A549 (cell line): ENCODE measurements around the gene AIF1. TPM values are rescaled to one million over a fixed set of nuclear protein-coding genes. Genes with fewer than 3 reads are reported as not detected.

ENCODE experiments used
- ATAC-seq, 2 experiments: fragments of 200-7000 bp in 1 of 2; fragments of >200 bp in 1 of 2; cut with Nextera tagmentation in 1 of 2; cut with Tn5 transposase in 1 of 2; 3 replicates each; pipeline versions ENCODE4 v1.8.0 to v1.9.1; 2018 to 2020; ENCODE audit warnings: mild to moderate bottlenecking in 1 of 2, moderate library complexity in 1 of 2
- CTCF ChIA-PET: fragments of 300-600 bp; sonication (Branson Sonifier 250); formaldehyde crosslinking; extraction: SDS; loops from one replicate; lab custom pipeline; 2021; ENCODE audit warnings: antibody characterized with exemption, inconsistent platforms; lab: Yijun Ruan, JAX
- POLR2A ChIA-PET: fragments of 350-600 bp; formaldehyde crosslinking; extraction: SDS; loops from one replicate; lab custom pipeline; 2021; ENCODE audit warnings: antibody characterized with exemption, inconsistent platforms; lab: Yijun Ruan, JAX
- DNase-seq, 2 experiments: peaks; one replicate each; pipeline versions ENCODE4 v3.0.0 to v3.0.0-alpha.2; 2011 to 2016; ENCODE audit warnings: low read depth in 1 of 2, low spot score in 1 of 2
- FAIRE-seq: peaks from 2 replicates; lab custom pipeline; 2011; peaks lifted over from hg19 to GRCh38; lab: Jason Lieb, UNC
- H3K27ac ChIP-seq, 2 experiments: fragments of >200 bp; sonication (Bioruptor Twin); formaldehyde crosslinking; 3 replicates each; pipeline ENCODE4 v1.5.1; 2016 to 2017
- H3K4me1 ChIP-seq: fragments of >200 bp; sonication (Bioruptor Twin); formaldehyde crosslinking; 3 replicates; pipeline ENCODE4 v1.6.1; 2016
- H3K4me2 ChIP-seq: fragments of >200 bp; sonication (Bioruptor Twin); formaldehyde crosslinking; 3 replicates; pipeline ENCODE4 v1.6.1; 2016
- H3K4me3 ChIP-seq: fragments of >200 bp; sonication (Bioruptor Twin); formaldehyde crosslinking; 3 replicates; pipeline ENCODE4 v1.5.1; 2016
- H3K9me3 ChIP-seq: fragments of >200 bp; sonication (Bioruptor Twin); formaldehyde crosslinking; 3 replicates; pipeline ENCODE4 v1.6.1; 2016
- BHLHE40 ChIP-seq: IDR thresholded peaks from 2 replicates; pipeline ENCODE4 v1.6.1; 2012; ENCODE audit warnings: low read depth, low read length, inconsistent platforms
- CBX2 ChIP-seq: fragments of 200-600 bp; sonication (generic); IDR thresholded peaks from 2 replicates; pipeline ENCODE4 v1.6.1; 2016; ENCODE audit warnings: low read depth, mild to moderate bottlenecking, borderline replicate concordance
- EHF ChIP-seq: fragments of 250-450 bp; sonication (Bioruptor Pico); IDR thresholded peaks from 2 replicates; pipeline ENCODE4 v1.5.0; 2020; ENCODE audit warnings: mild to moderate bottlenecking
- FOXS1 ChIP-seq: fragments of 250-450 bp; sonication (Bioruptor Pico); IDR thresholded peaks from 2 replicates; pipeline ENCODE4 v1.5.0; 2020; ENCODE audit warnings: mild to moderate bottlenecking, moderate library complexity
- HDAC2 ChIP-seq: fragments of 200-600 bp; sonication (generic); IDR thresholded peaks from 2 replicates; pipeline ENCODE4 v1.6.1; 2016
- HEYL ChIP-seq: fragments of 250-450 bp; sonication (Bioruptor Pico); IDR thresholded peaks from 2 replicates; pipeline ENCODE4 v1.8.0; 2021; ENCODE audit warnings: mild to moderate bottlenecking, moderate library complexity
- HOXA7 ChIP-seq: fragments of 250-450 bp; sonication (Bioruptor Pico); IDR thresholded peaks from 2 replicates; pipeline ENCODE4 v1.5.0; 2020; ENCODE audit warnings: mild to moderate bottlenecking, moderate library complexity
- JUN ChIP-seq, 2 experiments: fragments of >200 bp; sonication (Bioruptor Twin); formaldehyde crosslinking; IDR thresholded peaks; 2 replicates in 1 of 2; 3 replicates in 1 of 2; pipeline ENCODE4 v1.6.1; 2016 to 2017
- MAZ ChIP-seq: fragments of 150-350 bp; IDR thresholded peaks from 2 replicates; pipeline ENCODE4 v1.6.1; 2014; ENCODE audit warnings: antibody characterized with exemption, low read depth, low read length, borderline replicate concordance
- MYC ChIP-seq: IDR thresholded peaks from 2 replicates; pipeline ENCODE4 v1.6.1; 2012; ENCODE audit warnings: mild to moderate bottlenecking, inconsistent platforms, low read length, improper control_type of control experiment, borderline replicate concordance
- NPAS2 ChIP-seq: fragments of 250-450 bp; sonication (Bioruptor Pico); IDR thresholded peaks from 2 replicates; pipeline ENCODE4 v1.8.0; 2022; ENCODE audit warnings: mild to moderate bottlenecking, moderate library complexity, borderline replicate concordance
- NR3C1 ChIP-seq: fragments of >200 bp; sonication (Bioruptor Twin); formaldehyde crosslinking; IDR thresholded peaks from 3 replicates; pipeline ENCODE4 v1.6.1; 2017
- PBX3 ChIP-seq: IDR thresholded peaks from 2 replicates; pipeline ENCODE4 v1.6.1; 2012
- PHF8 ChIP-seq: fragments of 200-600 bp; sonication (generic); IDR thresholded peaks from 2 replicates; pipeline ENCODE4 v1.6.1; 2016; ENCODE audit warnings: low read depth, mild to moderate bottlenecking, antibody characterized with exemption, moderate library complexity, borderline replicate concordance
- POLR2A ChIP-seq: IDR thresholded peaks from 2 replicates; pipeline ENCODE4 v1.6.1; 2012; ENCODE audit warnings: mild to moderate bottlenecking, low read length
- POLR2AphosphoS2 ChIP-seq: conservative IDR thresholded peaks from 2 replicates; pipeline ENCODE4 v1.6.1; 2012; ENCODE audit warnings: low read length, improper control_type of control experiment, inconsistent platforms
- REST ChIP-seq: fragments of 200-600 bp; sonication (generic); IDR thresholded peaks from 2 replicates; pipeline ENCODE4 v1.6.1; 2016; ENCODE audit warnings: antibody characterized with exemption, mild to moderate bottlenecking, moderate library complexity
- RNF2 ChIP-seq: fragments of 200-600 bp; sonication (generic); IDR thresholded peaks from 2 replicates; pipeline ENCODE4 v1.6.1; 2016; ENCODE audit warnings: low read depth, mild to moderate bottlenecking, antibody characterized with exemption, moderate library complexity, borderline replicate concordance
- ZC3H11A ChIP-seq: fragments of 450-650 bp; IDR thresholded peaks from 2 replicates; pipeline ENCODE4 v1.6.1; 2014; ENCODE audit warnings: antibody characterized with exemption, mild to moderate bottlenecking
- WGBS: methylation state at CpG from one replicate; pipeline ENCODE4 v1.1.6; 2017; ENCODE audit errors: missing lambda C conversion rate; 5-methylcytosine and 5-hydroxymethylcytosine counted together
- polyA plus RNA-seq, 4 experiments: library from polyadenylated mRNA; depleted of rRNA in 3 of 4; stranded (reverse); fragments of >200 nt; fragmentation: RNase III in 1 of 4; extraction: RNeasy Plus Mini Kit Qiagen cat#74134 plus additional on column Dnase treatment in 1 of 4; gene quantifications; 2 replicates in 3 of 4; 3 replicates in 1 of 4; pipeline ENCODE4 v1.2.3, GENCODE V29; 2011 to 2017
- TF ChIP-seq, protein P1 (sequence below): IDR thresholded peaks from 2 replicates; pipeline ENCODE4 v1.6.1; 2012; ENCODE audit warnings: low read depth, borderline replicate concordance
- TF ChIP-seq, protein P2 (sequence below): fragments of >200 bp; sonication (Bioruptor Twin); formaldehyde crosslinking; IDR thresholded peaks from 2 replicates; pipeline ENCODE4 v1.6.1; 2016

The AIF1 gene
- polyA plus RNA-seq, 2 of the 4 experiments (the other 2 are of a cell fraction), result not detected

DNA sequence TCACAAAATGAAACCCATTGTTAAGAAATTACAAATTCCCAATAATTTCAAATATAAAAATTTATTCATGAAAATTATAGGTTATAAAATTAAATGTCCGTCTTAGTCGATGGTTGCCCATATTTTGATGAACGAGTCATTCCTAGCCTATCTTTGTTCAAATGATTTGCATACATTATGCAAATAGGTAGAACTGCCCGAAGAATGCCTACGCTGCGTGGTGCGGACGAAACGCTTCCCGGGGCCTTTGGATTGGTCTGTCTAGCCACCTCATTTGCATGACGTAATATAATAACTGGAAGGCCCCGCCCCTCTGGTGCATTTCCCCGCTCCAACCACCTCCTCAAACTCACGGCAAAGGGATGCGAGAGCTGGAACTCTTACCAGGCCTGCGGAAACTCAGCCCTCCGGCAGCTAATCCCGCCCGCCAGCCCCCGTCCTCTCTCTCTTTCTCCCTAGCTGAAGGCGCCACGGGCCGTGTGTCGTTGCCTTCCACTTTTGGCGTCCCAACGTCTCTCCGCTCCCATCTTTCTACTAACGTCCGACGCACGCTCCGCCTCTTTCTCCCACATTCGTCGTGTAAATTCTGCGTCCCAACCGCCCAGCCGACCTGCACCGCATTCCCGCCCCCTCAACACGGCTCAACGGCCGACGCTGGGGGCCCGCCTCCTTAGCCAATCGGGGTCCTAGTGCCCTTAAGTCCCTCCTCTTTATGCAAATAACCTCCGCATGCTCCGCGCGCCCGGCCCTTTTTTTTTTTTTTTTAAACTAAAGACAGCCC lies 5.0 kb downstream of the AIF1 start (continued):
- peak; percentile 74; the same call in 1 of the 2 replicates for TF ChIP-seq PHF8
- TF ChIP-seq PBX3, result no peak
- TF ChIP-seq, protein P1, sequence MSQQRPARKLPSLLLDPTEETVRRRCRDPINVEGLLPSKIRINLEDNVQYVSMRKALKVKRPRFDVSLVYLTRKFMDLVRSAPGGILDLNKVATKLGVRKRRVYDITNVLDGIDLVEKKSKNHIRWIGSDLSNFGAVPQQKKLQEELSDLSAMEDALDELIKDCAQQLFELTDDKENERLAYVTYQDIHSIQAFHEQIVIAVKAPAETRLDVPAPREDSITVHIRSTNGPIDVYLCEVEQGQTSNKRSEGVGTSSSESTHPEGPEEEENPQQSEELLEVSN, result peak; percentile 94

- WGBS, result under 1% methylated on average over 22 of the region's 67 CpGs
- ChIA-PET POLR2A (interaction anchor here (0.7 to 1.7 kb wide), 4 partner anchors 14 to 80 kb away, joined by 3 to 8 read pairs (median 6); partner anchors contain the start of genes DDX39B and NFKBIL1), CTCF (interaction anchor here (0.6 to 1.4 kb wide), 2 partner anchors 152 to 349 kb away, joined by 3 read pairs; no protein-coding TSS in a partner anchor)
- DNase-seq (peak in 1 of 2 experiments; percentile 76), FAIRE-seq (no peak), ATAC-seq (peak; percentile 83 to 86)
- Histone ChIP-seq H3K9me3 (no peaks in the 10 kb centered on the region), H3K27ac (peak within 1 kb of the TSS; percentile 99), H3K4me3 (peak within 1 kb of the TSS; percentile 81), H3K4me2 (peak within 1 kb of the TSS; percentile 99), H3K4me1 (peaks cover 15% of the 10 kb centered on the region)
- TF ChIP-seq HEYL (CRISPR knock-in tag) (no peak), PHF8 (peak; percentile 19; the same call in 1 of the 2 replicates), HOXA7 (CRISPR knock-in tag) (no peak), REST (no peak), JUN (IDR thresholded peaks at IDR 0.05) (peak; percentile 86 to 91; a peak in 4 of 5 replicates), MYC (peak; percentile 37; the same call in 1 of the 2 replicates), HDAC2 (no peak), NPAS2 (CRISPR knock-in tag) (no peak), MAZ (peak; percentile 98), FOXS1 (CRISPR knock-in tag) (no peak), POLR2AphosphoS2 (no peak), EHF (CRISPR knock-in tag) (no peak), RNF2 (no peak), BHLHE40 (no peak), NR3C1 (no peak), CBX2 (no peak), ZC3H11A (no peak), POLR2A (peak; percentile 60)
- TF ChIP-seq, protein P1, result no peak
- TF ChIP-seq, protein P2, sequence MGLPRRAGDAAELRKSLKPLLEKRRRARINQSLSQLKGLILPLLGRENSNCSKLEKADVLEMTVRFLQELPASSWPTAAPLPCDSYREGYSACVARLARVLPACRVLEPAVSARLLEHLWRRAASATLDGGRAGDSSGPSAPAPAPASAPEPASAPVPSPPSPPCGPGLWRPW, result no peak
Measured at GRCh38 chr6:31620586-31621319, 5.7 kb downstream of the AIF1 start, which contains the start of gene PRRC2A. TSS of gene PRRC2A (plus strand) at chr6:31620715. CDS start at chr6:31622790, 2,075 bp downstream.
